C4-2B (cell line): ENCODE measurements around the gene RNF208.

ENCODE experiments used
- H3K27ac ChIP-seq: fragments of 450-650 bp; 2 replicates; pipeline ENCODE4 v1.5.1; 2017
- ZFX ChIP-seq: fragments of 450-650 bp; IDR thresholded peaks from 2 replicates; pipeline ENCODE4 v1.6.1; 2017
- TF ChIP-seq, protein P1 (sequence below): fragments of 450-650 bp; conservative IDR thresholded peaks from 2 replicates; pipeline ENCODE4 v1.5.1; 2017; ENCODE audit warnings: mild to moderate bottlenecking

The RNF208 gene

DNA sequence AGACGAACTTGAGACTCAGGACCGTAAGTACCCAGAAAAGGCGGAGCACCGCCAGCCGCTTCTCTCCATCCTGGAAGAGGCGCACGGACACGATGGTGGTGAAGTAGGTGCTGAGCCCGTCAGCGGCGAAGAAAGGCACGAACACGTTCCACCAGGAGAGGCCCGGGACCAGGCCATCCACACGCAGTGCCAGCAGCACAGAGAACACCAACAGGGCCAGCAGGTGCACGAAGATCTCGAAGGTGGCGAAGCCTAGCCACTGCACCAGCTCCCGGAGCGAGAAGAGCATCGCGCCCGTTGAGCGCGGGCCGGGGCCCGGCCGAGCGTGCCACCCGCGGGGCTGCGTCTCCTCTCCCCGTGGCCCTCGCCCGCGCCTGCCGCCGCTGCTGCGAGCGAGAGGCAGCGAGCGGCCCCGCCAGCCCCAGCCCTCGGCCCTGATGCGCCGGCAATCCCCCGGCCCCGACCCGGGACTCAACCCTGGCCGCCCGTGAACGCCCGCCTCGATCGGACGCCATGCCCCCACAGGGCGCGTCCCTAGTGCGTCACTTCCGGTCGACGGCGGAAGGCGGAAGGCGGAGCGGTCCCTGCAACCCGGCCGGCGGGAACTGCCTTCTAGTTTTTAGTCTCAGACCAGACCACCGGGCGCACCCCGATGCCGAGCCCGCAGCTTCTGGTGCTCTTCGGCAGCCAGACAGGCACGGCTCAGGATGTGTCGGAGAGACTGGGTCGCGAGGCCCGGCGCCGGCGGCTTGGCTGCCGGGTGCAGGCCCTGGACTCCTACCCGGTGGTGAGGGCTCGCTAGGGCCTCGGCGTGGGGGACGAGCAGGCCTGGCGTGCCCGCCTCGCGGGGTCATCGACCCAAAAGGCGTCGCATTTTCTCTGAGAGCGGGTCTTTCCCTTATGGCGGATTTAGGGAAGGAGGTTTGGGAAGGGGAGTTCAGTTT is 16.6 kb downstream of the RNF208 start, which contains the start of the genes NDOR1 and TMEM203:
Gene NDOR1 (plus strand): TSS at position 575 of the 944 bp plus-strand sequence. CDS start 78 bp downstream, at position 653.
Gene TMEM203 (minus strand): TSS at position 523 of the 944 bp plus-strand sequence. CDS start 234 bp downstream, at position 289.
- peak; percentile 95; the same call in 1 of the 2 replicates for TF ChIP-seq ZFX
- TF ChIP-seq, protein P1, sequence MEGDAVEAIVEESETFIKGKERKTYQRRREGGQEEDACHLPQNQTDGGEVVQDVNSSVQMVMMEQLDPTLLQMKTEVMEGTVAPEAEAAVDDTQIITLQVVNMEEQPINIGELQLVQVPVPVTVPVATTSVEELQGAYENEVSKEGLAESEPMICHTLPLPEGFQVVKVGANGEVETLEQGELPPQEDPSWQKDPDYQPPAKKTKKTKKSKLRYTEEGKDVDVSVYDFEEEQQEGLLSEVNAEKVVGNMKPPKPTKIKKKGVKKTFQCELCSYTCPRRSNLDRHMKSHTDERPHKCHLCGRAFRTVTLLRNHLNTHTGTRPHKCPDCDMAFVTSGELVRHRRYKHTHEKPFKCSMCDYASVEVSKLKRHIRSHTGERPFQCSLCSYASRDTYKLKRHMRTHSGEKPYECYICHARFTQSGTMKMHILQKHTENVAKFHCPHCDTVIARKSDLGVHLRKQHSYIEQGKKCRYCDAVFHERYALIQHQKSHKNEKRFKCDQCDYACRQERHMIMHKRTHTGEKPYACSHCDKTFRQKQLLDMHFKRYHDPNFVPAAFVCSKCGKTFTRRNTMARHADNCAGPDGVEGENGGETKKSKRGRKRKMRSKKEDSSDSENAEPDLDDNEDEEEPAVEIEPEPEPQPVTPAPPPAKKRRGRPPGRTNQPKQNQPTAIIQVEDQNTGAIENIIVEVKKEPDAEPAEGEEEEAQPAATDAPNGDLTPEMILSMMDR = no peak

DNA sequence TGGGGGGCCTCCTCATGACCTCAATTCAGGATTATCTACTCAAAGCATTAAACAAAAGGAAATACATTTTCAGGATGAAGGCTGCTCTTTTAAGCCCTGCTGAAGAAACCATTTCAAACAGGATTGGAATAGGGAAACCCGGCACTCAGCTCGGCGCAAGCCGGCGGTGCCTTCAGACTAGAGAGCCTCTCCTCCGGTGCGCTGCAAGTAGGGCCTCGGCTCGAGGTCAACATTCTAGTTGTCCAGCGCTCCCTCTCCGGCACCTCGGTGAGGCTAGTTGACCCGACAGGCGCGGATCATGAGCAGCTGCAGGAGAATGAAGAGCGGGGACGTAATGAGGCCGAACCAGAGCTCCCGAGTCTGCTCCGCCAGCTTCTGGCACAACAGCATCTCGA is 17.3 kb downstream of the RNF208 start:
- peak overlapping the region; percentile 86 for H3K27ac ChIP-seq
- TF ChIP-seq ZFX = no peak
- TF ChIP-seq, protein P1 = no peak

More for the DNA sequence above, 16.6 kb downstream of the RNF208 start, which contains the start of the genes NDOR1 and TMEM203:
- peak within 1 kb of the TSS; percentile 86 for H3K27ac ChIP-seq

DNA sequence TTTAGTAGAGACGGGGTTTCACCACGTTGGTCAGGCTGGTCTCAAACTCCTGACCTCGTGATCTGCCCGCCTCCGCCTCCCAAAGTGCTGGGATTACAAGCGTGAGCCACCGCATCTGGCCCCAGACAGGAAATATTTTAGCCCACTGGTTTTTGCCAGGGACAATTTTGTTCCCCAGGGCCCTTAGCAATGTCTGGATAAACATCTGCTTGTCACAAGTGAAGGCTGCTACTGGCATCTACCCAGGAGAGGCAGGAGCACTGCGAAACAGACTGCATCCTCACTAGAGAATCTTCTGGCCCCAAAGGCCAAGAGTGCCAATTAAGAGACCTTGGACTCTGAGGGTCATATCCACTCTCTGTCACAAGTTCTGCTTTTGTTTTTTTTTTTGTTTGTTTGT is 19.1 kb downstream of the RNF208 start:
- H3K27ac ChIP-seq = no peak overlapping the region
- TF ChIP-seq, protein P1 = no peak
- TF ChIP-seq ZFX = no peak

DNA sequence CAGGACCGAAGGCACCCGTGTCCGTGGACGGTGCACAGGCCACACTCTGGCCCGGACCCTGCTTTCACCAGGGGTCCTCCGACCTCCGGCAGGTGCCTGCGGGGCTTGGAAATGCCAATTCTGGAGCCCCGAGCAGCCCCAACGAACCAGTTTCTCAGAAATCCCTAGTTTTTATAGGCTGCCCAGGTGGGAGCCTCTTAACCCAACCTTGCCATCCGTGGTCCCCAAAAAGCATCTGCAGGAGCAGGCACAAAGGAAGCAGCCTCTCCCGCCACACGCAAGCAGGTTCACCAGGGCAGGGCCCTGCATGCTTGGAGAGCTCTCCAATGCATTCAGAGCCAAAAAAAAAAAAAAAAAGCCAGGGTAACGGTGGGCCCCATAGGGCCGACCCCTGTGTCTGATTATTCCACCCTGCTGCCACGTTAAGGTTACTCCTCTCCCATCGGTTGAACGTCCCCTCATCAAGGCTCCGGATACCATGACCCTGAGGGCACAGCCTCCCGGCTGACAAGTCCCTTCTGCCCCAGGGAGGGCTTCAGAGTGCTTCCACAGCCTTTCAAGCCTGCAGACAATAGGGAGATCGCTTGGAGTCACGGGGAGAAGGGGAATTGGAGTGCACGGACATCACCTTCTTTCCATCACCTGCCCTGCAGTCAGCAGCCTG is 20.7 kb downstream of the RNF208 start:
- TF ChIP-seq, protein P1 = no peak
- no peak for TF ChIP-seq ZFX
- H3K27ac ChIP-seq = peak overlapping the region; percentile 85

DNA sequence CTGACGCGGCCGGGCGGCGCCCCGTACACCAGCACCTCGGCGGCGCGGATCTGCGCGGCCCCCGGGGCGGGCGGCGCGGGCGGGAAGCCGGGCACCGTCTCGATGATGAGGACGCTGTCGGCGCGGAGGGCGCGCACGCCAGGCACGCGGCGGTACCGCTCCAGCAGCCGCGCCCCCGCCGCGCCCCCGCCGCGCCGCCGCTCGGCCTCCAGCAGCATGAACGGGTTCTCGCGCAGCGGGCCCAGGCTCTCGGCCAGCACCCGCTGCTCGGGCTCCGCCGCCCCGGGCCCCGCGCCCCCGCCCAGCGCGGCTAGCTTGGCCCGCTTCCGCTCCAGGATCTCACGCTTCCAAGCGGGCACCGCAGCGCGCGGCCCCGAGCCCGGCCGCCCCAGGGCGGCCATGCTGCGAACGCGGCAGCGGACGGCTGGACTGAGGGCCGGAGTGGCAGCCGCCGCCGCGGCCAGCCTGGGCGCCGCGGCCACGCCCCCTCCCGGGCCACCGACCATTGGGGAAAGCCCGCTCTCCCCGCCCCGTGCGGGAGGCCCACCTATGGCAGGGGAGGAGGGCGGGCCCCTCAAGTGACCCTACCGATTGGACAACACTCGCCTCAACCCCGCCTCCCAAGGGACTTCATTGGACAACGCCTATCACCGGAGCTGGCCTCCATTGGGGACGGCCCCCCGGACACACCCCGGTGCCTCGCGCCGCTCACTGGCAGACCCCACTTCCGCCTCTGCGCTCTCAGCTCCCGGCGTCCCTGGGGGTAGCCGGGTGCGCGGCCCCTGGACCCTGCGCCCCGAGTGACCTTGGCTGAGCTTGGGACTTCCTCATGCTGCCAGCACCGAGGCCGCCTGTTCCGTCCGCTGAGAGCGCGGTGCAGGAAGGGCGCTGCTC is 21.5 kb downstream of the RNF208 start, which contains the start of gene TPRN:
Gene TPRN (minus strand): TSS at position 431 of the 894 bp plus-strand sequence. CDS start 30 bp downstream, at position 401.
- peak; percentile 69; the same call in 1 of the 2 replicates for TF ChIP-seq ZFX
- TF ChIP-seq, protein P1 = no peak
- peak within 1 kb of the TSS; percentile 85 for H3K27ac ChIP-seq

DNA sequence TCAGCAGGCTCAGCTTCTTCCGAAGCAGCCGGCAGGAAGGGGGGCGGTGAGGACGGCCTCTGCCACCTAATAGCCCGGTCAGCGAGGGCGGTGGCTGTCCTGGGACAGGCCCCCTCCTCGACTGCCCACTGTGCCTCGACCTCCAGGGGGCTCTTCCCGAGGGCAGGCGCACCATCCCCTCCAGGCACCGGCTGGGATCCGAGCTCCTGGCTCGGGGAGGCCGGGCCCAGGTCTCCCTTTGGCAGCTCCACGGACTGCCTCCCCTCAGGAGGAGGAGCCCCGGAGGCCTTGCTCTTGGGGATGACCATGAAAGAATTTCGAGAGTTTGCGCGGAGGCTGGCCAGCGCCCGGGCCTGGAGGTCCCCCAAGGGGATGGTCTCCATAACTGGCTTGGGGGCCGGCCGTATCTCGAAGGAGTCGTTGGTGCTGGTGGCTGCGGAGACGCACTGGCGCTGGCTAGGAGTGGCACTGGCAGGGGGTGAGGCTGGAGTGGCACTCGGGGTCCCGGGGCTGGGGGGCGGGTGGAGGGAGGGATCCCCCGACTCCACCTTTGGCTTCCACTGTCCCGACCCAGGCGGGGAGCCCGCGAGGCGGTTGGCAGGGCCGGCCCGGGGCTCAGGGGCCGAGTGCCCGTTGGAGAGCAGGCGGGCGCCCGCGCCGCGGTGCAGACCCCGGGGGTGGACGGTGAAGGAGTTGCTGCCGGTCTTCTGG is 22.5 kb downstream of the RNF208 start:
- no peak; the same call in 1 of the 2 replicates for TF ChIP-seq ZFX
- TF ChIP-seq, protein P1 = no peak
- H3K27ac ChIP-seq = peak overlapping the region; percentile 85
